Activated naive CD4-positive, alpha-beta T cell treated with anti-CD3 and anti-CD28 coated beads for 36 hours (primary cell): ENCODE results near the gene COX19. TPM values are rescaled to one million over a fixed set of nuclear protein-coding genes. Genes with fewer than 3 reads are reported as not detected.
"Not testable (repeated sequence)": the region's sequence is repeated elsewhere in the genome, so short reads cannot be mapped to it uniquely, and the experiment has no call there.

Source experiments
- CTCF ChIA-PET: fragments of 350-600 bp; sonication (Branson Sonifier 250); formaldehyde crosslinking; loops from one replicate; lab custom pipeline; 2021; ENCODE audit warnings: antibody characterized with exemption; lab: Charles Lee
- DNase-seq: peaks from one replicate; pipeline ENCODE4 v3.0.0-alpha.2; 2020
- H3K27ac Mint-ChIP-seq: one replicate; pipeline ENCODE4 v1.8.0; 2021; ENCODE audit warnings: mild to moderate bottlenecking, mixed read lengths
- H3K27me3 Mint-ChIP-seq: one replicate; pipeline ENCODE4 v1.8.0; 2021; ENCODE audit warnings: low read depth, mixed read lengths
- H3K36me3 Mint-ChIP-seq: one replicate; pipeline ENCODE4 v1.8.0; 2021; ENCODE audit warnings: low read depth, mixed read lengths
- H3K4me1 Mint-ChIP-seq: one replicate; pipeline ENCODE4 v1.8.0; 2021; ENCODE audit warnings: low read depth, mixed read lengths
- H3K4me3 Mint-ChIP-seq: one replicate; pipeline ENCODE4 v1.8.0; 2021; ENCODE audit warnings: mild to moderate bottlenecking, moderate library complexity, mixed read lengths
- H3K9me3 Mint-ChIP-seq: one replicate; pipeline ENCODE4 v1.8.0; 2021; ENCODE audit warnings: mixed read lengths
- intact Hi-C: fragments of 100-400 bp; cut with micrococcal nuclease; formaldehyde crosslinking; loops from one replicate; pipeline ENCODE4 v1.15.1; 2023
- total RNA-seq, 2 experiments: library from RNA; stranded (reverse); gene quantifications; one replicate each; pipeline ENCODE4 v1.2.3, GENCODE V29; 2021

Gene COX19
- total RNA-seq, 2 experiments from 2014 or later, result 12.6 to 15.2 TPM

GRCh38 chr7:1005303-1005702 lies 30.0 kb upstream of the COX19 start:
- Mint-ChIP-seq H3K9me3 (no peaks in the 10 kb centered on the region), H3K36me3 (peaks cover 4% of the 10 kb centered on the region), H3K4me1 (no peaks in the 10 kb centered on the region), H3K4me3 (no peak overlapping the region), H3K27me3 (no peaks in the 10 kb centered on the region), H3K27ac (no peak overlapping the region)
- intact Hi-C loops, result no loop called here
- CTCF ChIA-PET, result no interaction called here
- DNase-seq, result no peak

GRCh38 chr7:1004018-1004852 lies 28.9 kb upstream of the COX19 start:
- no peak for DNase-seq
- Mint-ChIP-seq H3K36me3 (peaks cover 4% of the 10 kb centered on the region), H3K27ac (no peak overlapping the region), H3K27me3 (no peaks in the 10 kb centered on the region), H3K4me3 (no peak overlapping the region), H3K9me3 (no peaks in the 10 kb centered on the region), H3K4me1 (no peaks in the 10 kb centered on the region)
- CTCF ChIA-PET, result interaction anchor here (0.6 kb wide), 1 partner anchor 42 kb away, joined by 3 read pairs; no protein-coding TSS in a partner anchor
- intact Hi-C loops, result no loop called here

- H3K27me3 Mint-ChIP-seq, H3K4me3 Mint-ChIP-seq, H3K4me1 Mint-ChIP-seq, DNase-seq, H3K9me3 Mint-ChIP-seq, H3K36me3 Mint-ChIP-seq, H3K27ac Mint-ChIP-seq, CTCF ChIA-PET, intact Hi-C loops: not testable (repeated sequence)
Measured at GRCh38 chr7:1002445-1002844, 27.1 kb upstream of the COX19 start.

- H3K27ac Mint-ChIP-seq, H3K4me3 Mint-ChIP-seq, DNase-seq, H3K4me1 Mint-ChIP-seq, H3K9me3 Mint-ChIP-seq, H3K36me3 Mint-ChIP-seq, intact Hi-C loops, H3K27me3 Mint-ChIP-seq, CTCF ChIA-PET: not testable (repeated sequence)
Measured at GRCh38 chr7:1002026-1002425, 26.7 kb upstream of the COX19 start.

GRCh38 chr7:1001069-1001770 lies 25.9 kb upstream of the COX19 start:
- intact Hi-C loops, DNase-seq, H3K27ac Mint-ChIP-seq, H3K4me3 Mint-ChIP-seq, H3K4me1 Mint-ChIP-seq, H3K9me3 Mint-ChIP-seq, H3K27me3 Mint-ChIP-seq, H3K36me3 Mint-ChIP-seq: not testable (repeated sequence)
- CTCF ChIA-PET, result interaction anchor here (0.5 to 1.0 kb wide), 3 partner anchors 57 to 124 kb away, joined by 3 to 4 read pairs (median 3); no protein-coding TSS in a partner anchor

- Mint-ChIP-seq H3K4me1 (no peaks in the 10 kb centered on the region), H3K36me3 (peaks cover 2% of the 10 kb centered on the region), H3K4me3 (no peak overlapping the region), H3K9me3 (no peaks in the 10 kb centered on the region), H3K27ac (no peak overlapping the region), H3K27me3 (no peaks in the 10 kb centered on the region)
- intact Hi-C loops, result no loop called here
- no peak for DNase-seq
- CTCF ChIA-PET, result interaction anchor here (0.7 to 1.0 kb wide), 2 partner anchors 58 to 66 kb away, joined by 3 read pairs; no protein-coding TSS in a partner anchor
Measured at GRCh38 chr7:999941-1000935, 24.9 kb upstream of the COX19 start.

- Mint-ChIP-seq H3K27ac (no peak overlapping the region), H3K36me3 (peaks cover 2% of the 10 kb centered on the region), H3K4me3 (no peak overlapping the region), H3K9me3 (no peaks in the 10 kb centered on the region), H3K27me3 (no peaks in the 10 kb centered on the region), H3K4me1 (no peaks in the 10 kb centered on the region)
- CTCF ChIA-PET, result interaction anchor here (1.2 kb wide), 1 partner anchor 176 kb away, joined by 3 read pairs; no protein-coding TSS in a partner anchor
- no peak for DNase-seq
- intact Hi-C loops, result no loop called here
Measured at GRCh38 chr7:999149-999879, 24.0 kb upstream of the COX19 start.

- Mint-ChIP-seq H3K4me1 (peaks cover 3% of the 10 kb centered on the region), H3K9me3 (no peaks in the 10 kb centered on the region), H3K36me3 (peaks cover 2% of the 10 kb centered on the region), H3K27me3 (no peaks in the 10 kb centered on the region), H3K4me3 (no peak overlapping the region), H3K27ac (no peak overlapping the region)
- intact Hi-C loops, result no loop called here
- no peak for DNase-seq
- CTCF ChIA-PET, result interaction anchor here (0.8 to 6.1 kb wide), 3 partner anchors 69 to 178 kb away, joined by 3 to 157 read pairs (median 4); no protein-coding TSS in a partner anchor
Measured at GRCh38 chr7:997404-998395, 22.4 kb upstream of the COX19 start.

GRCh38 chr7:996079-996872 lies 20.9 kb upstream of the COX19 start:
- H3K27me3 Mint-ChIP-seq, result no peaks in the 10 kb centered on the region
- H3K4me3 Mint-ChIP-seq, result no peak overlapping the region
- intact Hi-C loops, result no loop called here
- peaks cover 2% of the 10 kb centered on the region for H3K36me3 Mint-ChIP-seq
- peaks cover 3% of the 10 kb centered on the region for H3K4me1 Mint-ChIP-seq
- H3K9me3 Mint-ChIP-seq, result no peaks in the 10 kb centered on the region
- CTCF ChIA-PET, result interaction anchor here (4.5 to 6.1 kb wide), 2 partner anchors 56 to 70 kb away, joined by 44 to 157 read pairs; no protein-coding TSS in a partner anchor
- H3K27ac Mint-ChIP-seq, result no peak overlapping the region
- no peak for DNase-seq

GRCh38 chr7:995571-995970 lies 20.2 kb upstream of the COX19 start:
- CTCF ChIA-PET, result interaction anchor here (1.2 to 6.1 kb wide), 7 partner anchors 19 to 180 kb away, joined by 5 to 157 read pairs (median 38); partner anchors contain the start of genes COX19 and GPER1
- Mint-ChIP-seq H3K9me3 (no peaks in the 10 kb centered on the region), H3K27ac (no peak overlapping the region), H3K4me3 (no peak overlapping the region), H3K36me3 (peaks cover 2% of the 10 kb centered on the region), H3K4me1 (peaks cover 3% of the 10 kb centered on the region), H3K27me3 (no peaks in the 10 kb centered on the region)
- intact Hi-C loops, result no loop called here
- no peak for DNase-seq
